GM18858 (cell line): ENCODE results near the gene POMT1.
"Not testable (repeated sequence)": the region's sequence is repeated elsewhere in the genome, so short reads cannot be mapped to it uniquely, and the experiment has no call there.

ENCODE experiments used
- ATAC-seq: cut with Tn5 transposase; IDR thresholded peaks from one replicate; pipeline ENCODE4 v1.9.1; 2021; ENCODE audit not compliant: unreplicated experiment

Gene POMT1

GRCh38 chr9:131523451-131524435 lies 21.0 kb downstream of the POMT1 start:
- ATAC-seq, result no peak

- no peak for ATAC-seq
These were observed 22.1 kb downstream of the POMT1 start for GRCh38 chr9:131524665-131525315.

GRCh38 chr9:131525643-131526565 lies 23.2 kb downstream of the POMT1 start:
- ATAC-seq, result no peak

DNA sequence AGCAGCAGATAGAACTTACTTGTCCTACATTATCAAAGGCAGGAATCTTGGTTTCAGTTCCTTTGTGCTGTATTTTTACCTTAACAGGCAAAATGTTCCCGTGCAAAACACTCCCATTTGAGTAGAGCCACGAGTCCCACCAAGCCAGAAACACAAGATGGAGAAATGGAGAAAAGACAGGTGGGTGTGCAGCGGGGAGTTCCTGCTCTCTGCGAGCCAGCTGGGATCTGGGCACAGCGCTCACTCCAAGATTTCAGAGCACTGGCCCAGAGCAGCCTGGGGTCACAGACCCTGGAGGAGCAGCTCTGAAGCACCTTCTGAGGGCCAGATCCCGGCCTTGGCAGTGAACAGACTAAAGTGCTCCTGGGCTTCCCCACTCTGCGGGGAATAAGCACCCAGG lies 25.5 kb downstream of the POMT1 start:
- ATAC-seq, result no peak

DNA sequence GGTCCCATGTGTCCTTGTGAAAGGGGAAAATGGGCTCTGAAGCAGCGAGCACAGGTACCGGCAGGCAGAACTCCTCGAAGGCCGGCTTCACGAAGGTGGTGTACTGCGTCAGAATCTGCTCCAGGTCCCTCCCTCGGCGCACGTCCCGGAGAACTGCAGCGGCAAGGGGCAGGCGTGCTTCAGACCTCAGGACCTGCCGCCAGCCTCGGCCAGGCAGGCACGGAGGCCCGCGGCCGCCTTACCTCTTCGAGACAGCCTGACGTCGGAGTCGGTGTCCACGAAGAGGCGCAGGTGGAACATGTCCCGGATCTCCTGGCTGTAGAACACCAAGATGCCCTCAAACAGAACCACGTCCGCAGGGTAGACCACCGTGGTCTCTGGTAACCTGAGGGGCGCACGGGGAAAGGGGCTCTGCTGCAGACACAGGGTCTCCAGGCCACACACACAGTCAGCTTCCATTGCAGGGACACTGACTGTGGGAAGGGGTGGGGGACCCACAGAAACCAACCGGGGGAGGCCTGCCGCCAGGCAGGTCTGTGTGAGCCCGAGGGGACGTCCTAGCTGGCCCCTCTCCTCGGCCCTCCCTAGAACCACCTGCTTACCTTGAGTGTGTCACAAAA lies 26.3 kb downstream of the POMT1 start:
- no peak for ATAC-seq

- no peak for ATAC-seq
These were observed 27.2 kb downstream of the POMT1 start for GRCh38 chr9:131529597-131530545.

GRCh38 chr9:131530546-131530919 lies 27.8 kb downstream of the POMT1 start:
- ATAC-seq, result peak; percentile 10

- peak; percentile 72 for ATAC-seq
These were observed 28.5 kb downstream of the POMT1 start, which contains the start of gene UCK1 for GRCh38 chr9:131530920-131531832. Gene UCK1 (minus strand): TSS chr9:131531263. CDS start chr9:131531174, 89 bp downstream.

DNA sequence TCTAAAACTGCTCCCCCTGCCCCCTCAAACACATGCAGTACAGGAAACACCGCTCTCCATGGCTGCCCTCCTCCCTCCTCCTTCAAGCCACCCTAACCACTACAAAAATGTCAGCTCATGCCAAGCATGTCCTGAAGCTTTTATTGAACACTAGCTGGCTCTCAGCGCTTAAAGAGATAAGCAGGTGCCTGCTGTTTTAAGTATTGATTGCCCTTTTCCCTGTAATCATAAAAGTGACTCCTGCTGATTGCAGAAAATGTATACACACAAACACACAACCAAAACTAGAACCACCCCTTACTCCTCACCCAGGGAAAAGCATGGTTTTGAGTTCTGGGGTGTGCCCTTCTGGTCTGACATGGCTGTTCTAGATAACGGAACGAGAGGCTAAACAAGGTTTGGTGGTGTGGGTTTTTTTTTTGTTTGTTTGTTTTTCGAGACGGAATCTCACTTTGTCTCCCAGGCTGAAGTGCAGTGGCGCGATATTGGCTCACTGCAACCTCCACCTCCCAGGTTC lies 32.1 kb downstream of the POMT1 start:
- no peak for ATAC-seq

- ATAC-seq, result no peak
These were observed 35.2 kb downstream of the POMT1 start for GRCh38 chr9:131537946-131538345.

DNA sequence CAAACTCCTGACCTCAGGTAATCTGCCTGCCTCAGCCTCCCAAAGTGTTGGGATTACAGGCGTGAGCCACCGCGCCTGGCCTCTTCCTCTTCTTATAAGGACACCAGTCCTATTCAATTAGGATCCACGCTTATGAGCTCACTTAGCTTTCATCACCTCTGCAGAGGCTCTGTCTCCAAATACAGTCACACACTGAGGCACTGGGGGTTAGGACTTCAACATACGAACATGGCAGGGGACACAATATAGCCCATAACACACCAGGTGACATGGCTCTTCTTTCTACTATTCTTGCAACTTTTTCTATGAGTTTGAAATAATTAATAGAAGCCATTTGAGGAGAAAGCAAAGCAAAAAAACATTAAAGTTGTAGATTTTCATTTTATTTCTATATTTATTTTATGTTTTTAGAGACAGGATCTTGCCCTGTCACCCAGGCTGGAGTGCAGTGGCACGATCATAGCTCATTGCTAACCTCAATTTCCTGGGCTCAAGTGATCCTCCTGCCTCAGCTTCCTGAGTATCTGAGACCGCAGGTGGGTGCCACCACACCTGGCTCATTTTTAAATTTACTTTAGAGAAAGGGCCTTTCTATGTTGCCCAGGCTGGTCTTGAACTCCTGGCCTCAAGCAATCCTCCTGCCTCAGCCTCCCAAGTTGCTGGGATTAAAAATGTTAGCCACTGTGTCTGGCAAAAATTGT lies 36.7 kb downstream of the POMT1 start:
- ATAC-seq, result no peak

- ATAC-seq, result no peak
These were observed 40.4 kb downstream of the POMT1 start for GRCh38 chr9:131543141-131543540.

- no peak for ATAC-seq
These were observed 42.5 kb downstream of the POMT1 start, which contains the start of gene PRRT1B for GRCh38 chr9:131545003-131545785. Gene PRRT1B (plus strand): TSS chr9:131545523. CDS start chr9:131545616, 93 bp downstream.

- no peak for ATAC-seq
These were observed 43.1 kb downstream of the POMT1 start for GRCh38 chr9:131545786-131546335.

DNA sequence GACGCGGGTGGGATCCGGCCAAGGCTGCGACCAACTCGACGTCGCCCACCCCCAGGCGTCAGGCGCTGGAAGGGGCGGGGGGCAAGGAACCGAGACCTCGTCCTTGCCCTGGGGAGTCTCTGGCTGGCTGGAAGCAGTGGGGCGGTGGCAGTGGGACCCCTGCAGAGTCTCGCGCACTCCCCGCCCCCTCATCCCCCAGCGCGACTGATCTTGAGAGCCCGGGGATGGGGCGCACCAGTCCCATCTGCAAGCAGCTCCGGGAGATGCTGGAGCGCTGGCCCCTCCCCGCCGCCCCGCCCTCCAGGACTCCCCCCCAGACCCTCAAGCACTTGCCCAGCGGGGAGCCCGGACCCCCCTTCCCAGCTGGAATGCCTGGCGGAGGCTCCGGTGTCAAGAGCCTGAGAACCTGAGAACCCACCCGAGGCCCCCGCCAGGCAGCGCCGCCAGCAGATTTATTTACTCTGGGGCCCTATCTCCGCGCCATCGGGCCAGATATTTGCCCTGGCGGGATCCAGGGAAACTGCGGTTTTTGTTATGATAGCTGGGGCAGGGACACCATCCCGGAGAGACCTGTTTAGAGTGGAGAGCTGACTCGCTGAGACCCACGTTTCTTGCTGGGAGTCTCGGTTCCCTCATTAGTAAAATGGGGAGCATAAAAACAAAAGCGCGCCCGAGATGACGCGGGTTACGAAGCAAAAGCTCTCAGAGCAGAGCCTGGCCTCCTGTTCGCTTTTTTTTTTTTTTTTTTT lies 43.8 kb downstream of the POMT1 start:
- no peak for ATAC-seq

- not testable (repeated sequence) for ATAC-seq
These were observed 46.5 kb downstream of the POMT1 start for GRCh38 chr9:131549186-131549585.
